NT2/D1 (cell line): ENCODE data around the gene JARID2.

ENCODE experiments used
- SUZ12 ChIP-seq: IDR thresholded peaks from 2 replicates; pipeline ENCODE4 v1.6.1; 2011; ENCODE audit not compliant: insufficient read length, insufficient read depth; ENCODE audit errors: extremely low read depth
- YY1 ChIP-seq: IDR thresholded peaks from 2 replicates; pipeline ENCODE4 v1.6.1; 2011; ENCODE audit not compliant: insufficient read length, insufficient read depth
- ZNF274 ChIP-seq: IDR thresholded peaks from 2 replicates; pipeline ENCODE4 v1.6.1; 2011; ENCODE audit warnings: mild to moderate bottlenecking, low read depth, low read length

GRCh38 chr6:15400572-15401004 lies 154.7 kb downstream of the JARID2 start:
- no peak for TF ChIP-seq ZNF274
- TF ChIP-seq SUZ12 = no peak
- TF ChIP-seq YY1 = no peak
